Mesendoderm (in vitro differentiated cells): Measurements from ENCODE around the gene PMEPA1.

Experiments used
- DNase-seq: peaks from one replicate; pipeline ENCODE4 v3.0.0; 2013
- H2AK5ac ChIP-seq: 2 replicates; pipeline ENCODE4 v1.6.1; 2013; ENCODE audit warnings: low read length, inconsistent platforms
- H2BK120ac ChIP-seq: 2 replicates; pipeline ENCODE4 v1.6.1; 2013; ENCODE audit warnings: low read depth, mild to moderate bottlenecking, low read length, moderate library complexity, mixed read lengths
- H2BK15ac ChIP-seq: replicated peaks from 2 replicates; pipeline ENCODE4 v1.6.1; 2013; ENCODE audit warnings: low read depth, mild to moderate bottlenecking, moderate library complexity
- H2BK5ac ChIP-seq: 2 replicates; pipeline ENCODE4 v1.6.1; 2013; ENCODE audit warnings: low read length, inconsistent platforms
- H3K18ac ChIP-seq: 2 replicates; pipeline ENCODE4 v1.6.1; 2013; ENCODE audit warnings: mild to moderate bottlenecking, low read length, mixed read lengths
- H3K23ac ChIP-seq: one replicate; pipeline ENCODE4 v1.6.1; 2013; ENCODE audit warnings: low read length
- H3K27ac ChIP-seq: 2 replicates; pipeline ENCODE4 v1.5.1; 2013; ENCODE audit warnings: low read depth, mild to moderate bottlenecking, inconsistent platforms, low read length, moderate library complexity
- H3K27me3 ChIP-seq: 2 replicates; pipeline ENCODE4 v1.6.1; 2013; ENCODE audit warnings: low read length, control low read depth, mild to moderate bottlenecking, inconsistent platforms; ENCODE audit not compliant: insufficient read depth, poor library complexity
- H3K36me3 ChIP-seq: 2 replicates; pipeline ENCODE4 v1.6.1; 2013; ENCODE audit warnings: low read length, inconsistent platforms; ENCODE audit not compliant: control insufficient read depth, insufficient read depth
- H3K4ac ChIP-seq: one replicate; pipeline ENCODE4 v1.6.1; 2013; ENCODE audit warnings: low read depth, mild to moderate bottlenecking, low read length, moderate library complexity
- H3K4me1 ChIP-seq: 2 replicates; pipeline ENCODE4 v1.6.1; 2013; ENCODE audit warnings: low read depth, low read length, inconsistent platforms; ENCODE audit not compliant: control insufficient read depth
- H3K4me2 ChIP-seq: 2 replicates; pipeline ENCODE4 v1.6.1; 2013; ENCODE audit warnings: low read length
- H3K4me3 ChIP-seq: 2 replicates; pipeline ENCODE4 v1.5.1; 2013; ENCODE audit warnings: mild to moderate bottlenecking, low read length
- H3K56ac ChIP-seq: one replicate; pipeline ENCODE4 v1.6.1; 2013; ENCODE audit warnings: low read length
- H3K79me1 ChIP-seq: 2 replicates; pipeline ENCODE4 v1.6.1; 2013; ENCODE audit warnings: low read length, inconsistent platforms
- H3K79me2 ChIP-seq: 2 replicates; pipeline ENCODE4 v1.6.1; 2013; ENCODE audit warnings: mild to moderate bottlenecking, low read length; ENCODE audit not compliant: control insufficient read depth, insufficient read depth
- H3K9ac ChIP-seq: 2 replicates; pipeline ENCODE4 v1.6.1; 2013; ENCODE audit warnings: low read length, inconsistent platforms
- H4K5ac ChIP-seq: one replicate; pipeline ENCODE4 v1.6.1; 2013; ENCODE audit warnings: low read length
- H4K8ac ChIP-seq: one replicate; pipeline ENCODE4 v1.6.1; 2013; ENCODE audit warnings: low read depth, mild to moderate bottlenecking, control low read depth, low read length, moderate library complexity
- WGBS: extraction: QIAGEN DNeasy Blood & Tissue Kit; methylation state at CpG from one replicate; pipeline ENCODE4 v1.1.7; 2013; ENCODE audit warnings: low lambda C conversion rate, missing lambda C conversion rate; ENCODE audit not compliant: insufficient coverage; ENCODE audit errors: extremely low coverage; 5-methylcytosine and 5-hydroxymethylcytosine counted together

The PMEPA1 gene

GRCh38 chr20:57727863-57728262 is 18.0 kb upstream of the PMEPA1 start:
- no peak overlapping the region for H3K27ac ChIP-seq
- H3K79me1 ChIP-seq = no peaks in the 10 kb centered on the region
- H3K4me3 ChIP-seq = no peak overlapping the region
- H3K18ac ChIP-seq = no peak overlapping the region
- no peak overlapping the region for H2BK120ac ChIP-seq
- DNase-seq = no peak
- no peaks in the 10 kb centered on the region for H3K27me3 ChIP-seq
- no peaks in the 10 kb centered on the region for H3K79me2 ChIP-seq
- H3K36me3 ChIP-seq = no peaks in the 10 kb centered on the region
- H3K4me1 ChIP-seq = peaks cover 4% of the 10 kb centered on the region
- H3K23ac ChIP-seq = no peak overlapping the region
- H3K4ac ChIP-seq = no peak overlapping the region
- H3K4me2 ChIP-seq = no peak overlapping the region
- no peak overlapping the region for H2BK5ac ChIP-seq
- no peak overlapping the region for H4K8ac ChIP-seq
- no peak overlapping the region for H3K9ac ChIP-seq
- H4K5ac ChIP-seq = no peak overlapping the region
- H2BK15ac ChIP-seq = no peak overlapping the region
- no peak overlapping the region for H2AK5ac ChIP-seq
- no peak overlapping the region for H3K56ac ChIP-seq
- no CpG with 5 or more reads among the region's 3 CpGs for WGBS

GRCh38 chr20:57725636-57726035 is 15.8 kb upstream of the PMEPA1 start:
- no peak overlapping the region for H3K4me2 ChIP-seq
- no peak for DNase-seq
- WGBS = no CpG with 5 or more reads among the region's 9 CpGs
- no peaks in the 10 kb centered on the region for H3K79me2 ChIP-seq
- no peak overlapping the region for H4K5ac ChIP-seq
- H3K36me3 ChIP-seq = no peaks in the 10 kb centered on the region
- no peak overlapping the region for H3K4me3 ChIP-seq
- H3K27ac ChIP-seq = no peak overlapping the region
- H2AK5ac ChIP-seq = no peak overlapping the region
- H3K79me1 ChIP-seq = no peaks in the 10 kb centered on the region
- H3K4ac ChIP-seq = no peak overlapping the region
- H3K56ac ChIP-seq = no peak overlapping the region
- H2BK120ac ChIP-seq = no peak overlapping the region
- H4K8ac ChIP-seq = no peak overlapping the region
- no peaks in the 10 kb centered on the region for H3K27me3 ChIP-seq
- no peak overlapping the region for H3K9ac ChIP-seq
- H3K18ac ChIP-seq = no peak overlapping the region
- peaks cover 5% of the 10 kb centered on the region for H3K4me1 ChIP-seq
- no peak overlapping the region for H2BK15ac ChIP-seq
- no peak overlapping the region for H2BK5ac ChIP-seq
- no peak overlapping the region for H3K23ac ChIP-seq

GRCh38 chr20:57724610-57725405 is 15.0 kb upstream of the PMEPA1 start:
- Histone ChIP-seq H3K4ac (no peak overlapping the region), H4K8ac (no peak overlapping the region), H3K4me1 (peaks cover 5% of the 10 kb centered on the region), H4K5ac (no peak overlapping the region), H3K36me3 (no peaks in the 10 kb centered on the region), H2BK15ac (no peak overlapping the region), H3K56ac (no peak overlapping the region), H3K18ac (no peak overlapping the region), H3K27ac (no peak overlapping the region), H3K4me3 (no peak overlapping the region), H3K79me1 (no peaks in the 10 kb centered on the region), H3K23ac (no peak overlapping the region), H2BK5ac (no peak overlapping the region), H3K79me2 (no peaks in the 10 kb centered on the region), H3K4me2 (no peak overlapping the region), H2BK120ac (no peak overlapping the region), H2AK5ac (peak overlapping the region; percentile 36), H3K9ac (no peak overlapping the region), H3K27me3 (no peaks in the 10 kb centered on the region)
- no CpG with 5 or more reads among the region's 16 CpGs for WGBS
- no peak for DNase-seq

- H4K5ac ChIP-seq = no peak overlapping the region
- H3K18ac ChIP-seq = no peak overlapping the region
- no peak overlapping the region for H4K8ac ChIP-seq
- H3K23ac ChIP-seq = no peak overlapping the region
- no peaks in the 10 kb centered on the region for H3K27me3 ChIP-seq
- no peaks in the 10 kb centered on the region for H3K79me2 ChIP-seq
- H3K4me2 ChIP-seq = no peak overlapping the region
- H3K4me1 ChIP-seq = peaks cover 7% of the 10 kb centered on the region
- no CpG with 5 or more reads among the region's 7 CpGs for WGBS
- no peak overlapping the region for H3K4me3 ChIP-seq
- H2BK5ac ChIP-seq = no peak overlapping the region
- H2BK120ac ChIP-seq = no peak overlapping the region
- no peak overlapping the region for H2BK15ac ChIP-seq
- no peaks in the 10 kb centered on the region for H3K79me1 ChIP-seq
- no peak overlapping the region for H3K4ac ChIP-seq
- H3K36me3 ChIP-seq = no peaks in the 10 kb centered on the region
- no peak overlapping the region for H3K9ac ChIP-seq
- no peak overlapping the region for H3K27ac ChIP-seq
- no peak overlapping the region for H3K56ac ChIP-seq
- DNase-seq = no peak
- no peak overlapping the region for H2AK5ac ChIP-seq
Measured at GRCh38 chr20:57723816-57724215, 14.0 kb upstream of the PMEPA1 start.

- Histone ChIP-seq H3K56ac (no peak overlapping the region), H3K18ac (no peak overlapping the region), H2BK15ac (no peak overlapping the region), H2AK5ac (no peak overlapping the region), H3K79me2 (no peaks in the 10 kb centered on the region), H3K36me3 (no peaks in the 10 kb centered on the region), H3K4me1 (peaks cover 13% of the 10 kb centered on the region), H4K5ac (no peak overlapping the region), H2BK120ac (no peak overlapping the region), H3K27me3 (no peaks in the 10 kb centered on the region), H3K4ac (no peak overlapping the region), H2BK5ac (no peak overlapping the region), H3K27ac (no peak overlapping the region), H4K8ac (no peak overlapping the region), H3K4me3 (no peak overlapping the region), H3K4me2 (no peak overlapping the region), H3K9ac (no peak overlapping the region), H3K23ac (no peak overlapping the region), H3K79me1 (no peaks in the 10 kb centered on the region)
- no peak for DNase-seq
- no CpG with 5 or more reads among the region's 4 CpGs for WGBS
Measured at GRCh38 chr20:57719951-57720350, 10.1 kb upstream of the PMEPA1 start.
